ENCODE results near the gene ZC3H12A. TPM values are rescaled to one million over a fixed set of nuclear protein-coding genes. Genes with fewer than 3 reads are reported as not detected.
A peak's percentile ranks its signal among the peaks of the same experiment; 100 is the strongest.

The ZC3H12A gene
- total RNA-seq (10 to 100 TPM in 4 of 5 donors, 1 to 10 TPM in 1; 8.4 to 89.3 (median 38.4) TPM), polyA plus RNA-seq (10 to 100 TPM; 15.8 to 35.9 (median 22.1) TPM)
- long read RNA-seq, donor 1, partial matches to known transcripts, result 0 of 1 reads
- long read RNA-seq, donor 1, other reads (novel, unspliced or antisense), result 0 of 1 reads
- long read RNA-seq, donor 2, partial matches to known transcripts, result 0 of 1 reads
- long read RNA-seq, donor 2, other reads (novel, unspliced or antisense), result 0 of 1 reads
- long read RNA-seq, donor 3, result 0 reads
- long read RNA-seq, donor 4, result 0 reads
- long read RNA-seq, donor 5, partial matches to known transcripts, result 0 of 2 reads
- long read RNA-seq, donor 5, other reads (novel, unspliced or antisense), result 0 of 2 reads
- long read RNA-seq, donor 6, result 0 reads
- long read RNA-seq, donor 7, result 0 reads
- long read RNA-seq, donor 8, result 0 reads
- long read RNA-seq, donor 9, result 0 reads
- long read RNA-seq, donor 10, result 0 reads

GRCh38 chr1:37474046-37474696, at the start of gene ZC3H12A:
Gene ZC3H12A (plus strand): TSS chr1:37474580. CDS start chr1:37475497, 917 bp downstream.
- WGBS, 5 donors, result 0 to 2% (median 1%) methylated on average over 12 to 78 of the region's 78 CpGs
- Histone ChIP-seq H3K27ac (peak within 1 kb of the TSS; percentile 93 to 99 (median 97)), H3K4me3 (peak within 1 kb of the TSS; percentile 58 to 93 (median 87)), H3K9me3 (no peaks in the 10 kb centered on the region), H3K27me3 (no peaks in the 10 kb centered on the region), H3K4me1 (peaks cover 71 to 79% (median 75%) of the 10 kb centered on the region in 4 donors), H3K36me3 (peaks cover 6 to 25% (median 16%) of the 10 kb centered on the region in 4 donors)
- intact Hi-C loops (cut with DNase I; ENCODE audit: low total_unique reads), result no loop called here
- peak in 1 of 4 donors; percentile 52 for TF ChIP-seq POLR2A (IDR thresholded peaks at IDR 0.05)
- TF ChIP-seq EP300 (IDR thresholded peaks at IDR 0.05), result no peak
- TF ChIP-seq POLR2AphosphoS5 (IDR thresholded peaks at IDR 0.05), result peak; percentile 96 to 100 (median 99)
- TF ChIP-seq CTCF (IDR thresholded peaks at IDR 0.05), result no peak
- DNase-seq, result peak; percentile 96 to 97

- TF ChIP-seq CTCF (IDR thresholded peaks at IDR 0.05) (no peak), EP300 (IDR thresholded peaks at IDR 0.05) (no peak), POLR2A (IDR thresholded peaks at IDR 0.05) (no peak), POLR2AphosphoS5 (IDR thresholded peaks at IDR 0.05) (no peak)
- intact Hi-C loops (cut with DNase I; ENCODE audit: low total_unique reads), result no loop called here
- WGBS, 5 donors, result 30 to 48% (median 42%) methylated on average over 5 of the region's 5 CpGs
Observed at GRCh38 chr1:37425221-37425620, 49.2 kb upstream of the ZC3H12A start.

GRCh38 chr1:37429029-37429428, 45.4 kb upstream of the ZC3H12A start:
- no peak overlapping the region for H3K4me3 ChIP-seq
- H3K27ac ChIP-seq, result no peak overlapping the region
- no peaks in the 10 kb centered on the region for H3K4me1 ChIP-seq
- TF ChIP-seq POLR2A (IDR thresholded peaks at IDR 0.05) (no peak), CTCF (IDR thresholded peaks at IDR 0.05) (no peak), POLR2AphosphoS5 (IDR thresholded peaks at IDR 0.05) (no peak), EP300 (IDR thresholded peaks at IDR 0.05) (no peak)
- intact Hi-C loops (cut with DNase I; ENCODE audit: low total_unique reads), result no loop called here
- H3K9me3 ChIP-seq, result no peaks in the 10 kb centered on the region
- no peaks in the 10 kb centered on the region for H3K36me3 ChIP-seq
- 52 to 58% (median 54%) methylated on average over 6 of the region's 6 CpGs for WGBS, 5 donors
- H3K27me3 ChIP-seq, result peaks cover 5 to 72% (median 7%) of the 10 kb centered on the region in 3 donors
- no peak for DNase-seq

More at GRCh38 chr1:37425221-37425620, 49.2 kb upstream of the ZC3H12A start:
- Histone ChIP-seq H3K9me3 (no peaks in the 10 kb centered on the region), H3K27me3 (peaks cover 2 to 65% (median 3%) of the 10 kb centered on the region in 3 donors), H3K4me3 (no peak overlapping the region), H3K27ac (no peak overlapping the region), H3K36me3 (no peaks in the 10 kb centered on the region), H3K4me1 (no peaks in the 10 kb centered on the region)
- no peak for DNase-seq
